HepG2 (cell line): ENCODE measurements around the gene MCM3AP. TPM values are rescaled to one million over a fixed set of nuclear protein-coding genes. Genes with fewer than 3 reads are reported as not detected.
"Not testable (repeated sequence)": the region's sequence is repeated elsewhere in the genome, so short reads cannot be mapped to it uniquely, and the experiment has no call there.

Source experiments
- ATAC-seq: fragments of 200-7000 bp; cut with Tn5 transposase; 3 replicates; pipeline ENCODE4 v1.9.1; 2020; ENCODE audit warnings: mild to moderate bottlenecking, moderate library complexity
- BruUV-seq: library from RNA; stranded (reverse); fragments of 400-500 nt; replicated peaks from 2 replicates; lab custom pipeline; 2021; lab: Mats Ljungman, UMichigan
- CTCF ChIA-PET: fragments of 300-600 bp; formaldehyde crosslinking; extraction: SDS; loops from one replicate; lab custom pipeline; 2021; ENCODE audit warnings: low total read pairs, inconsistent platforms, low intra/inter-chr PET ratio; lab: Yijun Ruan, JAX
- POLR2A ChIA-PET: fragments of 350-600 bp; sonication (Branson Sonifier 250); formaldehyde crosslinking; loops from one replicate; lab custom pipeline; 2020; ENCODE audit warnings: antibody characterized with exemption, inconsistent platforms; lab: Yijun Ruan, JAX
- DNase-seq: peaks from one replicate; pipeline ENCODE4 v3.0.0-alpha.2; 2015; ENCODE audit warnings: low spot score
- FAIRE-seq: peaks from 3 replicates; lab custom pipeline; 2011; peaks lifted over from hg19 to GRCh38; lab: Jason Lieb, UNC
- H2AFZ ChIP-seq: one replicate; pipeline ENCODE4 v1.6.1; 2011; ENCODE audit warnings: low read length, inconsistent platforms
- H3K27ac ChIP-seq: fragments of 300-600 bp; 3 replicates; pipeline ENCODE4 v1.8.0; 2011; ENCODE audit warnings: mixed run types, mild to moderate bottlenecking, mixed read lengths, low read length, inconsistent platforms; ENCODE audit not compliant: insufficient read depth; ENCODE audit errors: extremely low read length
- H3K27me3 ChIP-seq, 2 experiments: fragments of 200-600 bp in 1 of 2; 2 replicates in 1 of 2; 3 replicates in 1 of 2; pipeline versions ENCODE4 v1.6.0 to v1.8.0; 2011; ENCODE audit warnings: low read length in 2 of 2, mild to moderate bottlenecking in 2 of 2, moderate library complexity in 2 of 2, inconsistent platforms in 1 of 2; ENCODE audit not compliant: insufficient read depth in 2 of 2, control insufficient read depth in 1 of 2
- H3K36me3 ChIP-seq, 2 experiments: fragments of 200-600 bp in 1 of 2; replicated peaks in 1 of 2; 2 replicates in 1 of 2; 3 replicates in 1 of 2; pipeline versions ENCODE4 v1.5.1 to v1.8.0; 2011; ENCODE audit warnings: low read length in 2 of 2, inconsistent platforms in 1 of 2; ENCODE audit not compliant: insufficient read depth in 2 of 2, control insufficient read depth in 1 of 2
- H3K4me1 ChIP-seq: 2 replicates; pipeline ENCODE4 v1.5.1; 2012; ENCODE audit warnings: low read length, inconsistent platforms; ENCODE audit not compliant: insufficient read depth
- H3K4me2 ChIP-seq: 2 replicates; pipeline ENCODE4 v1.6.0; 2011; ENCODE audit warnings: low read depth, low read length, inconsistent platforms
- H3K4me3 ChIP-seq, 3 experiments: fragments of 200-600 bp in 1 of 3; sonication (generic), shearing (Covaris generic) in 1 of 3; replicated peaks in 1 of 3; 2 replicates each; pipeline ENCODE4 v1.5.1; 2011 to 2016; ENCODE audit warnings: low read length in 3 of 3, inconsistent platforms in 2 of 3, low read depth in 2 of 3, mild to moderate bottlenecking in 2 of 3, control low read depth in 1 of 3, mixed read lengths in 1 of 3; ENCODE audit not compliant: insufficient read depth in 1 of 3
- H3K79me2 ChIP-seq: one replicate; pipeline ENCODE4 v1.6.1; 2011; ENCODE audit warnings: low read length, inconsistent platforms; ENCODE audit not compliant: insufficient read depth
- H3K9ac ChIP-seq: 2 replicates; pipeline ENCODE4 v1.6.0; 2011; ENCODE audit warnings: mild to moderate bottlenecking, low read depth, low read length, inconsistent platforms; ENCODE audit not compliant: insufficient read depth
- H3K9me3 ChIP-seq: 2 replicates; pipeline ENCODE4 v1.5.1; 2012; ENCODE audit warnings: mild to moderate bottlenecking, low read length
- H4K20me1 ChIP-seq: 2 replicates; pipeline ENCODE4 v1.6.0; 2011; ENCODE audit warnings: inconsistent platforms, mild to moderate bottlenecking, low read length, moderate library complexity; ENCODE audit not compliant: insufficient read depth
- ARID2 ChIP-seq: sonication (generic); formaldehyde crosslinking; IDR thresholded peaks from 2 replicates; pipeline ENCODE4 v1.8.1; 2022; ENCODE audit warnings: mild to moderate bottlenecking, missing genetic modification reagents, borderline replicate concordance
- FLYWCH1 ChIP-seq: sonication (generic); formaldehyde crosslinking; IDR thresholded peaks from 2 replicates; pipeline ENCODE4 v1.8.1; 2023; ENCODE audit warnings: mild to moderate bottlenecking, missing genetic modification reagents
- HOXD1 ChIP-seq: sonication (generic); formaldehyde crosslinking; IDR thresholded peaks from 2 replicates; pipeline ENCODE4 v1.5.0; 2020; ENCODE audit warnings: missing genetic modification reagents
- NFYC ChIP-seq: IDR thresholded peaks from 2 replicates; pipeline ENCODE4 v1.6.1; 2016; ENCODE audit warnings: missing genetic modification reagents, missing compliant biosample characterization
- ZHX1 ChIP-seq: sonication (generic); formaldehyde crosslinking; IDR thresholded peaks from 2 replicates; pipeline ENCODE4 v1.8.1; 2022; ENCODE audit warnings: low read depth, mild to moderate bottlenecking, missing genetic modification reagents
- ZMYM2 ChIP-seq: sonication (generic); formaldehyde crosslinking; IDR thresholded peaks from 2 replicates; pipeline ENCODE4 v1.8.0; 2022; ENCODE audit warnings: mild to moderate bottlenecking, missing genetic modification reagents
- ZNF10 ChIP-seq: sonication (generic); formaldehyde crosslinking; IDR thresholded peaks from 2 replicates; pipeline ENCODE4 v1.4.0; 2020; ENCODE audit warnings: mild to moderate bottlenecking, low read depth, missing genetic modification reagents, borderline replicate concordance
- ZNF225 ChIP-seq: sonication (generic); formaldehyde crosslinking; IDR thresholded peaks from 2 replicates; pipeline ENCODE4 v1.4.0; 2020; ENCODE audit warnings: mild to moderate bottlenecking, missing genetic modification reagents
- WGBS: methylation state at CpG from one replicate; pipeline ENCODE4 v1.1.6; 2017; ENCODE audit warnings: low lambda C conversion rate; 5-methylcytosine and 5-hydroxymethylcytosine counted together
- in situ Hi-C: cut with HindIII; loops from 2 replicates; pipeline ENCODE4 v1.10.0; 2017; ENCODE audit warnings: low pct_unique_long_range_greater_than_20kb; ENCODE audit not compliant: extremely low pct_ligation_motif_present
- intact Hi-C: fragments of 100-400 bp; cut with micrococcal nuclease; formaldehyde crosslinking; loops from one replicate; pipeline ENCODE4 v1.10.0; 2022; ENCODE audit not compliant: unreplicated experiment
- polyA plus RNA-seq, 8 experiments: library from polyadenylated mRNA; depleted of rRNA in 3 of 8; stranded (reverse) in 7 of 8; unstranded in 1 of 8; fragments of >200 nt; fragmentation: Illumina TruSeq in 4 of 8; extraction: Trizol in 4 of 8; gene quantifications; 2 replicates each; pipeline versions ENCODE4 v1.2.1 to v1.2.3, GENCODE V29; 2011 to 2016; ENCODE audit warnings: low read depth in 4 of 8, missing spikeins in 1 of 8, mixed read lengths in 1 of 8; ENCODE audit not compliant: insufficient read depth in 1 of 8
- total RNA-seq, 5 experiments: library from RNA; depleted of rRNA; stranded (reverse); fragments of >200 nt; fragmentation: Illumina TruSeq; extraction: Trizol; gene quantifications; 2 replicates each; pipeline ENCODE4 v1.2.3, GENCODE V29; 2016; ENCODE audit warnings: low read depth in 1 of 5

MCM3AP gene
- total and polyA plus RNA-seq, 2 of the 13 experiments (the other 11 are each of a cell fraction or from before 2014, with no cell fraction given) = 27.0 to 54.7 TPM

- ChIA-PET CTCF (no interaction called here), POLR2A (no interaction called here)
- TF ChIP-seq ZHX1 (CRISPR knock-in tag) (no peak), ZNF10 (CRISPR knock-in tag) (no peak), ZMYM2 (CRISPR knock-in tag) (no peak), HOXD1 (CRISPR knock-in tag) (no peak)
- no peak overlapping the region for H3K4me2 ChIP-seq
- no peak for DNase-seq
- H3K27me3 ChIP-seq = no peaks in the 10 kb centered on the region
- H3K27ac ChIP-seq = no peak overlapping the region
- no peaks in the 10 kb centered on the region for H3K9me3 ChIP-seq
- no peak for FAIRE-seq
- no peaks in the 10 kb centered on the region for H3K79me2 ChIP-seq
- in situ Hi-C loops = no loop called here
- ATAC-seq = no peak
- no peak overlapping the region for H3K4me3 ChIP-seq
- H3K36me3 ChIP-seq = peaks cover 26 to 72% of the 10 kb centered on the region in 2 experiments
- 93% methylated on average over 8 of the region's 8 CpGs for WGBS
- BruUV-seq = no TSS peak
- H3K9ac ChIP-seq = no peak overlapping the region
- H3K4me1 ChIP-seq = no peaks in the 10 kb centered on the region
- intact Hi-C loops = no loop called here
- H4K20me1 ChIP-seq = 0 out of 2 replicates have a peak, but pooled peaks cover 2% of the 10 kb centered on the region
- no peak overlapping the region for H2AFZ ChIP-seq
These were observed 82.2 kb downstream of the MCM3AP start for GRCh38 chr21:46203203-46203600.

GRCh38 chr21:46202592-46203202 lies 82.7 kb downstream of the MCM3AP start:
- DNase-seq = no peak
- ATAC-seq = no peak

GRCh38 chr21:46200877-46201803 lies 84.3 kb downstream of the MCM3AP start:
- H3K9me3 ChIP-seq, H4K20me1 ChIP-seq, DNase-seq, in situ Hi-C loops, ATAC-seq, POLR2A ChIA-PET, BruUV-seq, H3K4me3 ChIP-seq, FAIRE-seq, intact Hi-C loops, H3K4me1 ChIP-seq, H2AFZ ChIP-seq, H3K27ac ChIP-seq, H3K79me2 ChIP-seq, CTCF ChIA-PET, H3K27me3 ChIP-seq, H3K9ac ChIP-seq, H3K4me2 ChIP-seq: not testable (repeated sequence)
- H3K36me3 ChIP-seq = peaks cover 17 to 68% of the 10 kb centered on the region in 2 experiments
- 94% methylated on average over 4 of the region's 8 CpGs for WGBS

More at GRCh38 chr21:46202592-46203202, 82.7 kb downstream of the MCM3AP start:
- Histone ChIP-seq H3K9ac (no peak overlapping the region), H3K27me3 (no peaks in the 10 kb centered on the region), H3K4me2 (no peak overlapping the region), H2AFZ (no peak overlapping the region), H3K4me3 (no peak overlapping the region), H3K4me1 (no peaks in the 10 kb centered on the region), H3K36me3 (peaks cover 26 to 68% of the 10 kb centered on the region in 2 experiments), H3K79me2 (no peaks in the 10 kb centered on the region), H4K20me1 (0 out of 2 replicates have a peak, but pooled peaks cover 2% of the 10 kb centered on the region), H3K9me3 (no peaks in the 10 kb centered on the region), H3K27ac (no peak overlapping the region)
- 98% methylated on average over 6 of the region's 6 CpGs for WGBS
- TF ChIP-seq ZNF225 (CRISPR knock-in tag) (no peak), ARID2 (CRISPR knock-in tag) (no peak), NFYC (no peak), FLYWCH1 (CRISPR knock-in tag) (no peak)
- CTCF ChIA-PET = no interaction called here
- intact Hi-C loops (no loop called here), in situ Hi-C loops (no loop called here)
- no peak for FAIRE-seq
- no TSS peak for BruUV-seq
- POLR2A ChIA-PET = no interaction called here
